Liver (tissue), 9 donors: Measurements from ENCODE around the gene CASZ1. TPM values are rescaled to one million over a fixed set of nuclear protein-coding genes. Genes with fewer than 3 reads are reported as not detected.

Experiments used
- DNase-seq: peaks from one replicate; pipeline ENCODE4 v3.0.0-alpha.2; 2017; ENCODE audit warnings: low spot score
- H3K27ac ChIP-seq, 2 donors: one replicate each; pipeline ENCODE4 v1.7.0; 2013; ENCODE audit warnings: inconsistent platforms in 2 of 2, low read length in 2 of 2, control low read depth in 1 of 2, low read depth in 1 of 2, mild to moderate bottlenecking in 1 of 2
- H3K27me3 ChIP-seq, 4 donors: one replicate each; pipeline versions ENCODE4 v1.6.1 to v1.7.0; 2013; ENCODE audit warnings: low read length in 3 of 4, inconsistent platforms in 1 of 4, mild to moderate bottlenecking in 1 of 4, moderate library complexity in 1 of 4; ENCODE audit not compliant: control insufficient read depth in 4 of 4, insufficient read depth in 4 of 4
- H3K36me3 ChIP-seq, 4 donors: one replicate each; pipeline versions ENCODE4 v1.6.1 to v1.7.0; 2013; ENCODE audit warnings: low read length in 3 of 4, mild to moderate bottlenecking in 3 of 4, low read depth in 1 of 4, moderate library complexity in 1 of 4; ENCODE audit not compliant: control insufficient read depth in 4 of 4, insufficient read depth in 3 of 4
- H3K4me1 ChIP-seq, 4 donors: one replicate each; pipeline versions ENCODE4 v1.6.1 to v1.7.0; 2013; ENCODE audit warnings: low read length in 3 of 4, mild to moderate bottlenecking in 3 of 4, moderate library complexity in 1 of 4; ENCODE audit not compliant: control insufficient read depth in 4 of 4, insufficient read depth in 4 of 4
- H3K4me3 ChIP-seq, 3 donors: one replicate each; pipeline versions ENCODE4 v1.6.1 to v1.7.0; 2013; ENCODE audit warnings: low read length in 3 of 3, control low read depth in 1 of 3, low read depth in 1 of 3, mild to moderate bottlenecking in 1 of 3
- H3K9ac ChIP-seq, 2 donors: one replicate each; pipeline ENCODE4 v1.7.0; 2013; ENCODE audit warnings: low read length in 2 of 2, mild to moderate bottlenecking in 2 of 2, moderate library complexity in 2 of 2, control low read depth in 1 of 2, low read depth in 1 of 2
- H3K9me3 ChIP-seq, 4 donors: one replicate each; pipeline versions ENCODE4 v1.6.1 to v1.7.0; 2013; ENCODE audit warnings: low read length in 3 of 4; ENCODE audit not compliant: control insufficient read depth in 4 of 4
- CTCF ChIP-seq: fragments of 150-350 bp; IDR thresholded peaks from 2 replicates; pipeline ENCODE4 v1.5.1; 2017; ENCODE audit warnings: improper control_type of control experiment, low read depth, low read length; ENCODE audit not compliant: missing input control
- EGR1 ChIP-seq, 2 donors: IDR thresholded peaks; 2 replicates each; pipeline ENCODE4 v1.6.1; 2016 to 2018; ENCODE audit warnings: antibody characterized with exemption in 2 of 2, low read depth in 2 of 2
- FOXA1 ChIP-seq: IDR thresholded peaks from 2 replicates; pipeline ENCODE4 v1.6.1; 2016; ENCODE audit warnings: antibody characterized with exemption
- GABPA ChIP-seq, 2 donors: IDR thresholded peaks in 1 of 2; conservative IDR thresholded peaks in 1 of 2; 2 replicates each; pipeline ENCODE4 v1.6.1; 2016; ENCODE audit warnings: antibody characterized with exemption in 2 of 2, mild to moderate bottlenecking in 1 of 2, moderate library complexity in 1 of 2
- HNF4A ChIP-seq, 2 donors: conservative IDR thresholded peaks; 2 replicates each; pipeline ENCODE4 v1.6.1; 2016; ENCODE audit warnings: antibody characterized with exemption in 2 of 2, mild to moderate bottlenecking in 2 of 2
- HNF4G ChIP-seq: IDR thresholded peaks from 2 replicates; pipeline ENCODE4 v1.6.1; 2016; ENCODE audit warnings: antibody characterized with exemption
- JUND ChIP-seq, 2 donors: IDR thresholded peaks; 2 replicates each; pipeline ENCODE4 v1.6.1; 2016; ENCODE audit warnings: antibody characterized with exemption in 2 of 2
- MAX ChIP-seq: IDR thresholded peaks from 2 replicates; pipeline ENCODE4 v1.6.1; 2016; ENCODE audit warnings: antibody characterized with exemption
- NR2F2 ChIP-seq: IDR thresholded peaks from 2 replicates; pipeline ENCODE4 v1.6.1; 2016; ENCODE audit warnings: antibody characterized with exemption
- RAD21 ChIP-seq, 2 donors: IDR thresholded peaks; 2 replicates each; pipeline ENCODE4 v1.6.1; 2016; ENCODE audit warnings: antibody characterized with exemption in 2 of 2, mild to moderate bottlenecking in 2 of 2
- RXRA ChIP-seq, 2 donors: IDR thresholded peaks; 2 replicates each; pipeline ENCODE4 v1.6.1; 2017 to 2018; ENCODE audit warnings: antibody characterized with exemption in 2 of 2, mild to moderate bottlenecking in 1 of 2
- SP1 ChIP-seq: IDR thresholded peaks from 2 replicates; pipeline ENCODE4 v1.6.1; 2018; ENCODE audit warnings: antibody characterized with exemption, mild to moderate bottlenecking
- YY1 ChIP-seq: IDR thresholded peaks from 2 replicates; pipeline ENCODE4 v1.6.1; 2016; ENCODE audit warnings: antibody characterized with exemption, mild to moderate bottlenecking
- WGBS: extraction: QIAGEN DNeasy Blood & Tissue Kit; methylation state at CpG from one replicate; pipeline ENCODE4 v1.1.7; 2013; 5-methylcytosine and 5-hydroxymethylcytosine counted together
- polyA plus RNA-seq, 2 donors: library from polyadenylated mRNA; stranded (reverse) in 1 of 2; unstranded in 1 of 2; fragments of 200-250 nt in 1 of 2; fragments of >200 nt in 1 of 2; fragmentation: Nextera tagmentation in 1 of 2; extraction: Ambion mirVana in 1 of 2; gene quantifications; one replicate each; pipeline versions ENCODE4 v1.2.1 to v1.2.3, GENCODE V29; 2013 to 2015
- total RNA-seq, 2 donors: library from RNA; depleted of rRNA; stranded (reverse); fragments of >200 nt; gene quantifications; one replicate each; pipeline ENCODE4 v1.2.3, GENCODE V29; 2014
- TF ChIP-seq, protein P1 (sequence below): IDR thresholded peaks from 2 replicates; pipeline ENCODE4 v1.6.1; 2016; ENCODE audit warnings: antibody characterized with exemption, mild to moderate bottlenecking
- TF ChIP-seq, protein P2 (sequence below): IDR thresholded peaks from 2 replicates; pipeline ENCODE4 v1.6.1; 2016; ENCODE audit warnings: antibody characterized with exemption
- donor health status: healthy.
- donor health status: healthy.
- donor health status: healthy.
- donor health status: healthy.
- donor health status: healthy.

Gene CASZ1
- total and polyA plus RNA-seq, 4 donors: 1.0 to 3.5 (median 1.9) TPM

DNA sequence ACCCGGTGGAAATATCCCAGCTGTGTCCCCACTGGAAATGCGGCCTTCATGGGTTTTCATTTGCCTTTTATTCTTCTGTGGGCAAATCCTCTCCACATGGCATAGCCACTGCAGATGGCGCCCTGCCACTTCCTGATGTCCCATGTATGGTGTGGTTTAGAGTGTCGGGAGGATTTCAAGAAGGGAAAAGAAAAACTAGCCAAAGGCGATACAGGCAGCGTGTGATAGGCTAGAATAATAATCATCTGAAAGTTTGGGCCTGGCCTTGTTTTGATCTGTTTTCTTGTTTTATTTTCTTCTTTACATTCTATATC, 198.1 kb downstream of the CASZ1 start (continued):
- no peak for TF ChIP-seq CTCF
- TF ChIP-seq JUND (IDR thresholded peaks at IDR 0.05): no peak

DNA sequence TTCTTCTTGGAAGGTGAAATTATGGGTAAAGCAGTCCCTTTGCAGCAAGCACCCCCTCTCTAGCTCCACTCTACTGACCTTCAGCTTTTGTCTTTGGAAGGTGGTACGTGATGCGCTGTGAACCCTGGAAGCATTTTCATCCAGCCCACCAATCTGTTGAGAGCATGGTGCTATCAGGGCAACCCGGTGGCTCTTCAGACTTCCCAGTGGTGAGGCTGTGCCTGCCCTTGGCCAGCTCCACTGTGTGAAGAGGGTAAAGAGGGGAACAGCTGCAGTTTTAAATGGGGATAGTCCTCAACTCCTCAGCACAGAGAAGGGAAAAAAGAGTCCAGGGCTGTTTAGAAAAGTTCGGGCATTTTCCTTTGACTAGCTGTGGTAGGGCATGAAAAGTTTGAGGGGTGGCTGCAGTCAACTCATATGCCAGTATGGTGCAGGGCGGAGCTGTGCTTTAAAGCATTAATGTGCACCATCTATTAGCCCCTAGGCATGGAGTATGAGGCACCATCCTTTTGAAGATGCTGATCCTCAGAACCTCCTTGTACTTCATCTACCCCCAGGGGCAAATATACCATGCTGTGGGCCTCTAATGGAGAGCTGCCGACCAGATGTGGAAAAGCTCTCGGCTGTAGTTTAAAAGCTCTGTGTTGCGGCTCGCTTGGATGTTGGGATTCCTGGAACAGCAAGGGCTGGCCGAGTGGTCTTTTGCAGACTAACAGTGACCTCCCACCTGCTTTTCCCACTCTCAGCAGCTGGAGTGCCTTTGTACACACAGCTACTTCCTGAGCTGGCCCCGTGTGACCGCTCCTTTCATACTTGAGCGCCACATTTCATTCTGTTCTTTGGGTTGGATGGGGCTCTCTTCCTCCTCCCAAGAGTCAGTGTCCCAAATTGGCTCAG, 198.7 kb downstream of the CASZ1 start:
- Histone ChIP-seq H3K27me3 (no peaks in the 10 kb centered on the region), H3K36me3 (no peaks in the 10 kb centered on the region), H3K9me3 (no peaks in the 10 kb centered on the region), H3K9ac (no peak overlapping the region), H3K4me3 (no peak overlapping the region), H3K27ac (peak overlapping the region in 1 of 2 donors; percentile 10), H3K4me1 (peaks cover 9 to 31% (median 15%) of the 10 kb centered on the region in 4 donors)
- 95% methylated on average over 13 of the region's 13 CpGs for WGBS
- TF ChIP-seq, protein P1, sequence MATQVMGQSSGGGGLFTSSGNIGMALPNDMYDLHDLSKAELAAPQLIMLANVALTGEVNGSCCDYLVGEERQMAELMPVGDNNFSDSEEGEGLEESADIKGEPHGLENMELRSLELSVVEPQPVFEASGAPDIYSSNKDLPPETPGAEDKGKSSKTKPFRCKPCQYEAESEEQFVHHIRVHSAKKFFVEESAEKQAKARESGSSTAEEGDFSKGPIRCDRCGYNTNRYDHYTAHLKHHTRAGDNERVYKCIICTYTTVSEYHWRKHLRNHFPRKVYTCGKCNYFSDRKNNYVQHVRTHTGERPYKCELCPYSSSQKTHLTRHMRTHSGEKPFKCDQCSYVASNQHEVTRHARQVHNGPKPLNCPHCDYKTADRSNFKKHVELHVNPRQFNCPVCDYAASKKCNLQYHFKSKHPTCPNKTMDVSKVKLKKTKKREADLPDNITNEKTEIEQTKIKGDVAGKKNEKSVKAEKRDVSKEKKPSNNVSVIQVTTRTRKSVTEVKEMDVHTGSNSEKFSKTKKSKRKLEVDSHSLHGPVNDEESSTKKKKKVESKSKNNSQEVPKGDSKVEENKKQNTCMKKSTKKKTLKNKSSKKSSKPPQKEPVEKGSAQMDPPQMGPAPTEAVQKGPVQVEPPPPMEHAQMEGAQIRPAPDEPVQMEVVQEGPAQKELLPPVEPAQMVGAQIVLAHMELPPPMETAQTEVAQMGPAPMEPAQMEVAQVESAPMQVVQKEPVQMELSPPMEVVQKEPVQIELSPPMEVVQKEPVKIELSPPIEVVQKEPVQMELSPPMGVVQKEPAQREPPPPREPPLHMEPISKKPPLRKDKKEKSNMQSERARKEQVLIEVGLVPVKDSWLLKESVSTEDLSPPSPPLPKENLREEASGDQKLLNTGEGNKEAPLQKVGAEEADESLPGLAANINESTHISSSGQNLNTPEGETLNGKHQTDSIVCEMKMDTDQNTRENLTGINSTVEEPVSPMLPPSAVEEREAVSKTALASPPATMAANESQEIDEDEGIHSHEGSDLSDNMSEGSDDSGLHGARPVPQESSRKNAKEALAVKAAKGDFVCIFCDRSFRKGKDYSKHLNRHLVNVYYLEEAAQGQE: no peak
- TF ChIP-seq EGR1 (IDR thresholded peaks at IDR 0.05; ENCODE audit: low read depth in 2 of 2) (no peak), NR2F2 (no peak), SP1 (no peak), RXRA (IDR thresholded peaks at IDR 0.05) (no peak), GABPA (IDR thresholded peaks at IDR 0.05 in 1 of 2, conservative IDR thresholded peaks at IDR 0.05 in 1 of 2) (no peak), YY1 (no peak), FOXA1 (no peak), HNF4G (no peak), HNF4A (conservative IDR thresholded peaks at IDR 0.05) (no peak), JUND (IDR thresholded peaks at IDR 0.05) (no peak), RAD21 (IDR thresholded peaks at IDR 0.05) (no peak), MAX (no peak)
- TF ChIP-seq, protein P2, sequence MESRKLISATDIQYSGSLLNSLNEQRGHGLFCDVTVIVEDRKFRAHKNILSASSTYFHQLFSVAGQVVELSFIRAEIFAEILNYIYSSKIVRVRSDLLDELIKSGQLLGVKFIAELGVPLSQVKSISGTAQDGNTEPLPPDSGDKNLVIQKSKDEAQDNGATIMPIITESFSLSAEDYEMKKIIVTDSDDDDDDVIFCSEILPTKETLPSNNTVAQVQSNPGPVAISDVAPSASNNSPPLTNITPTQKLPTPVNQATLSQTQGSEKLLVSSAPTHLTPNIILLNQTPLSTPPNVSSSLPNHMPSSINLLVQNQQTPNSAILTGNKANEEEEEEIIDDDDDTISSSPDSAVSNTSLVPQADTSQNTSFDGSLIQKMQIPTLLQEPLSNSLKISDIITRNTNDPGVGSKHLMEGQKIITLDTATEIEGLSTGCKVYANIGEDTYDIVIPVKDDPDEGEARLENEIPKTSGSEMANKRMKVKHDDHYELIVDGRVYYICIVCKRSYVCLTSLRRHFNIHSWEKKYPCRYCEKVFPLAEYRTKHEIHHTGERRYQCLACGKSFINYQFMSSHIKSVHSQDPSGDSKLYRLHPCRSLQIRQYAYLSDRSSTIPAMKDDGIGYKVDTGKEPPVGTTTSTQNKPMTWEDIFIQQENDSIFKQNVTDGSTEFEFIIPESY: no peak
- no peak for DNase-seq
